LNCAP (cell line): Measurements from ENCODE around the gene CACNB1.

Source experiments
- TF ChIP-seq, protein P1 (sequence below): fragments of 450-650 bp; IDR thresholded peaks from 2 replicates; pipeline ENCODE4 v1.5.1; 2017; ENCODE audit warnings: mild to moderate bottlenecking

CACNB1 gene

DNA sequence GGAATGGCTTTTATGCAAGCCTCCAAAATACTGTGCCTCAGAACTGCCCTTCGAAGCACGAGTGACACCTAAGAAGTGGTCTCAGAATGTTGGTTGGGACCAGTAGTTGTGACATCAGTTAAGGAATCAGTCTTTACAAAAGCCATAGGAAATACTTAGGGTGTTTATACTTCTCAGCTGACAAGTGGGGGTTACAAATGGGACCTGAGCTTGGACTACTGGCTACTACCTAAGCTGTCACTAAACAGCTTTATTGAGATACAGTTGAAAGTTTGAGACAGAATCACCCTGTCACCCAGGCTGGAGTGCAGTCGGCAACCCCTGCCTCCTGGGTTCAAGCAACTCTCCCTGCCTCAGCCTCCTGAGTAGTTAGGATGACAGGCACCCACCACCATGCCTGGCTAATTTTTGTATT lies 7.7 kb upstream of the CACNB1 start:
- TF ChIP-seq, protein P1, sequence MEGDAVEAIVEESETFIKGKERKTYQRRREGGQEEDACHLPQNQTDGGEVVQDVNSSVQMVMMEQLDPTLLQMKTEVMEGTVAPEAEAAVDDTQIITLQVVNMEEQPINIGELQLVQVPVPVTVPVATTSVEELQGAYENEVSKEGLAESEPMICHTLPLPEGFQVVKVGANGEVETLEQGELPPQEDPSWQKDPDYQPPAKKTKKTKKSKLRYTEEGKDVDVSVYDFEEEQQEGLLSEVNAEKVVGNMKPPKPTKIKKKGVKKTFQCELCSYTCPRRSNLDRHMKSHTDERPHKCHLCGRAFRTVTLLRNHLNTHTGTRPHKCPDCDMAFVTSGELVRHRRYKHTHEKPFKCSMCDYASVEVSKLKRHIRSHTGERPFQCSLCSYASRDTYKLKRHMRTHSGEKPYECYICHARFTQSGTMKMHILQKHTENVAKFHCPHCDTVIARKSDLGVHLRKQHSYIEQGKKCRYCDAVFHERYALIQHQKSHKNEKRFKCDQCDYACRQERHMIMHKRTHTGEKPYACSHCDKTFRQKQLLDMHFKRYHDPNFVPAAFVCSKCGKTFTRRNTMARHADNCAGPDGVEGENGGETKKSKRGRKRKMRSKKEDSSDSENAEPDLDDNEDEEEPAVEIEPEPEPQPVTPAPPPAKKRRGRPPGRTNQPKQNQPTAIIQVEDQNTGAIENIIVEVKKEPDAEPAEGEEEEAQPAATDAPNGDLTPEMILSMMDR, result no peak

DNA sequence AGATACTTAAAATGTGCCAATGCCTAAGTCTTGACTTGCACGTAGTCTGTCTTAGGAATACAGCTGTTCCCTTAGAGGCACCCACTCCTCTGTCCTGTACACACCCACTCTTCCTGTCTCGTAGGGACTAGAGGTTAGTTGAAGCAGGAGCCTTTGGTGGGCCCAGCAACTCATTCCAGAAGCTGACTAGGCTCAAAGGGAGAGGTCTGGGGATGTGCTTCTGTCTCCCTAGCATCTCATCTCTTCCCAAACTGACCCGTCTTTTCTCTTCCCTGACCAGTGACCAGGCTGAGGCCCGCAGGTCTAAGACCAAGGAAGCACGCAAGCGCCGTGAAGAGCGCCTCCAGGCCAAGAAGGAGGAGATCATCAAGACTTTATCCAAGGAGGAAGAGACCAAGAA lies 6.8 kb upstream of the CACNB1 start:
- TF ChIP-seq, protein P1, result no peak

DNA sequence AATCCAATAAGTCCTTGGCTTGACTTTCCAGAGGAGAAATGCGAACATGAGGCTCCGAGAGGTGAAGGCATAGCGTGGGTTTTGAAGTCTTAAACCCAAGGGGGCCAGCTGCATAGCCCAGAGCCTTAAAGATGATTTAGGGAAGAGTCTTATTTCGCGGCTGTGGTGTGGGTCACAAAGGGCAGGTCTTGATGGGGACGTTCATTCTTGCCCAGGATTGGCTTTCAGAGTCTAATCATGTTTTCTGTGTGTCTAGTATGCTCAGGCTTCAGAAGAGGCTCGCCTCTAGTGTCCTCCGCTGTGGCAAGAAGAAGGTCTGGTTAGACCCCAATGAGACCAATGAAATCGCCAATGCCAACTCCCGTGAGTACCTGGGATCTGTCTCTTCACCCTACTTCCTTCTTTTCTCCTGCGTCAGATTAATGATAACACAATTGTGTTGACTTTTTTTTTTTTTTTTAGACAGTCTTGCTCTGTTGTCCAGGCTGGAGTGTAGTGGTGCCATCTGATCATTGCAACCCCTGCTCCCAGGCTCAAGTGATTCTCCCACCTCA lies 3.6 kb upstream of the CACNB1 start:
- TF ChIP-seq, protein P1, result no peak

GRCh38 chr17:39200070-39200879 lies 2.8 kb upstream of the CACNB1 start, which contains the start of gene RPL19:
Gene RPL19 (plus strand): TSS chr17:39200283. CDS start chr17:39200345, 62 bp downstream.
- TF ChIP-seq, protein P1, result no peak

DNA sequence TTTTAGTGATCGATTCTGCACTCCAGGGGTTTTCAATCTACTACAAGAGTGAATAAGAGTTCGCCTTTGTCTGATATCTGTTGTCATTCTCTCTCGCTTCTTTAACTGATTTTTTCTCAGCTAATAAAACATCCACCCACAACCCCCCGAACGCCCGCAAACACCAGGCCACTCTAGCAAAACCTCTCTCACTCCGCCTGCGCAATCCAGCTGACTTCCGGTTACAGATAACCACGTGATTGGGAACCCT lies 2.3 kb upstream of the CACNB1 start:
- TF ChIP-seq, protein P1, result no peak

DNA sequence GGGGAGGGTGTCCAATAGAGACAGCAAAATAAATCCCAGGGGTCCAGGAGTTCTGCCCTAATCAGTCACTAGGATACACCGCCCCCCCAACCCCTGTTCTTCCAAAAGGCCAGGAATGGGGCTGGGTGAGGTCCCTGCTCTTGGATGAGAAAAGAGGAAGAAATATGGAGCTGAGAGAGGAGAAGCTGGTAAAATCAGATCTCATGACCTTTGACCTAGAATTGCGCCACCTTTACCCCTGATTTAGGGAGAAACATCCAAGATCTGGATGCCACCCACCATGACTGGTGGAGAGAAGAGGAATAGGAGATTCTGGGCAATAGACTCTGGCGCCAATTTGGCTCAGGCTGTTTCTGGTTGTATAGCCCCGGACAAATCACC lies 707 bp upstream of the CACNB1 start:
- TF ChIP-seq, protein P1, result no peak

DNA sequence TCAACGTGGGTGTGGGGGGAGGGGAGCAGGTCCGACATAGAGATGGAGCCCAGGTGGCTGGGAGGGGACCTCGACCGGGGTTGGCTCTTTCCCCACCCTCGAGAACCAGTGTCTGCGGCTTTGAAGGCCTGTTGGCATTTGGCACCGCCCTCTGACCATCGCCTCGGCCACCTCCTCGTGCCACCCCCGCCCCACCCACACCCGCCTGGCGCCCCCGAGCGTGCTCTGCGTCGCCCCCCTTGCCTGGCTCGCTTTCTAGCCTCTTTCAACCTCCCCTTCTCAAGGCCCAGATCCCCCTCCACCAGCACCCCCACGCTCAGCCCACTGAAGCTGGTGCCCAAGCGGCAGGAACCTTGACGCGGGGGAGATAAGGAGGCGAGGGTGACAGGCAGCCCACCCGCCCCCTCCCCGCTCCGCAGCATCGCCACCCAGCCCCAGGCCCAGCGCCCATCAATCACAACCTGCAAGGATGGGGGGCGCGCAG lies 619 bp downstream of the CACNB1 start:
- TF ChIP-seq, protein P1, result no peak
